Measurements from ENCODE around the gene GFM1.
A peak's percentile ranks its signal among the peaks of the same experiment; 100 is the strongest.

GFM1 gene

GRCh38 chr3:158652463-158652862, 8.1 kb downstream of the GFM1 start:
- Histone ChIP-seq H3K4me3 (ENCODE audit: low read depth in 1 of 2, low read length in 2 of 2) (no peak overlapping the region), H3K36me3 (ENCODE audit: control insufficient read depth in 1 of 2, insufficient read depth in 2 of 2, low read length in 2 of 2) (peaks cover 47 to 71% of the 10 kb centered on the region in 2 donors), H3K9me3 (ENCODE audit: control insufficient read depth in 1 of 2, low read length in 2 of 2) (no peaks in the 10 kb centered on the region), H3K27ac (ENCODE audit: low read length) (no peak overlapping the region), H3K4me1 (ENCODE audit: control insufficient read depth in 1 of 2, insufficient read depth in 2 of 2, low read length in 2 of 2) (no peaks in the 10 kb centered on the region), H3K27me3 (ENCODE audit: low read depth, low read length) (no peaks in the 10 kb centered on the region)

GRCh38 chr3:158658889-158659288, 14.6 kb downstream of the GFM1 start:
- Histone ChIP-seq H3K36me3 (ENCODE audit: control insufficient read depth in 1 of 2, insufficient read depth in 2 of 2, low read length in 2 of 2) (peaks cover 51 to 60% of the 10 kb centered on the region in 2 donors), H3K9me3 (ENCODE audit: control insufficient read depth in 1 of 2, low read length in 2 of 2) (no peaks in the 10 kb centered on the region), H3K27me3 (ENCODE audit: low read depth, low read length) (no peaks in the 10 kb centered on the region), H3K27ac (ENCODE audit: low read length) (no peak overlapping the region), H3K4me1 (ENCODE audit: control insufficient read depth in 1 of 2, insufficient read depth in 2 of 2, low read length in 2 of 2) (no peaks in the 10 kb centered on the region), H3K4me3 (ENCODE audit: low read depth in 1 of 2, low read length in 2 of 2) (no peak overlapping the region)

- no peak overlapping the region for H3K27ac ChIP-seq (ENCODE audit: low read length)
- no peaks in the 10 kb centered on the region for H3K27me3 ChIP-seq (ENCODE audit: low read depth, low read length)
Observed at GRCh38 chr3:158659454-158660237, 15.3 kb downstream of the GFM1 start.

GRCh38 chr3:158660711-158661110, 16.4 kb downstream of the GFM1 start:
- Histone ChIP-seq H3K27ac (ENCODE audit: low read length) (no peak overlapping the region), H3K27me3 (ENCODE audit: low read depth, low read length) (no peaks in the 10 kb centered on the region), H3K36me3 (ENCODE audit: control insufficient read depth in 1 of 2, insufficient read depth in 2 of 2, low read length in 2 of 2) (peaks cover 53 to 66% of the 10 kb centered on the region in 2 donors), H3K4me3 (ENCODE audit: low read depth in 1 of 2, low read length in 2 of 2) (no peak overlapping the region), H3K9me3 (ENCODE audit: control insufficient read depth in 1 of 2, low read length in 2 of 2) (no peaks in the 10 kb centered on the region), H3K4me1 (ENCODE audit: control insufficient read depth in 1 of 2, insufficient read depth in 2 of 2, low read length in 2 of 2) (no peaks in the 10 kb centered on the region)

More at GRCh38 chr3:158659454-158660237, 15.3 kb downstream of the GFM1 start:
- Histone ChIP-seq H3K4me1 (ENCODE audit: control insufficient read depth in 1 of 2, insufficient read depth in 2 of 2, low read length in 2 of 2) (no peaks in the 10 kb centered on the region), H3K9me3 (ENCODE audit: control insufficient read depth in 1 of 2, low read length in 2 of 2) (no peaks in the 10 kb centered on the region), H3K36me3 (ENCODE audit: control insufficient read depth in 1 of 2, insufficient read depth in 2 of 2, low read length in 2 of 2) (peaks cover 53 to 62% of the 10 kb centered on the region in 2 donors), H3K4me3 (ENCODE audit: low read depth in 1 of 2, low read length in 2 of 2) (no peak overlapping the region)

GRCh38 chr3:158663246-158663645, 18.9 kb downstream of the GFM1 start:
- H3K27ac ChIP-seq (ENCODE audit: low read length), result no peak overlapping the region
- H3K4me1 ChIP-seq (ENCODE audit: control insufficient read depth in 1 of 2, insufficient read depth in 2 of 2, low read length in 2 of 2), result no peaks in the 10 kb centered on the region
- H3K9me3 ChIP-seq (ENCODE audit: control insufficient read depth in 1 of 2, low read length in 2 of 2), result no peaks in the 10 kb centered on the region
- H3K27me3 ChIP-seq (ENCODE audit: low read depth, low read length), result no peaks in the 10 kb centered on the region
- peaks cover 52 to 63% of the 10 kb centered on the region in 2 donors for H3K36me3 ChIP-seq (ENCODE audit: control insufficient read depth in 1 of 2, insufficient read depth in 2 of 2, low read length in 2 of 2)
- H3K4me3 ChIP-seq (ENCODE audit: low read depth in 1 of 2, low read length in 2 of 2), result no peak overlapping the region

GRCh38 chr3:158663832-158664231, 19.5 kb downstream of the GFM1 start:
- no peak overlapping the region for H3K4me3 ChIP-seq (ENCODE audit: low read depth in 1 of 2, low read length in 2 of 2)
- H3K36me3 ChIP-seq (ENCODE audit: control insufficient read depth in 1 of 2, insufficient read depth in 2 of 2, low read length in 2 of 2), result peaks cover 54 to 67% of the 10 kb centered on the region in 2 donors
- no peaks in the 10 kb centered on the region for H3K4me1 ChIP-seq (ENCODE audit: control insufficient read depth in 1 of 2, insufficient read depth in 2 of 2, low read length in 2 of 2)
- H3K27me3 ChIP-seq (ENCODE audit: low read depth, low read length), result no peaks in the 10 kb centered on the region
- no peaks in the 10 kb centered on the region for H3K9me3 ChIP-seq (ENCODE audit: control insufficient read depth in 1 of 2, low read length in 2 of 2)
- no peak overlapping the region for H3K27ac ChIP-seq (ENCODE audit: low read length)

- Histone ChIP-seq H3K4me3 (ENCODE audit: low read depth in 1 of 2, low read length in 2 of 2) (no peak overlapping the region), H3K36me3 (ENCODE audit: control insufficient read depth in 1 of 2, insufficient read depth in 2 of 2, low read length in 2 of 2) (peaks cover 51 to 54% of the 10 kb centered on the region in 2 donors), H3K9me3 (ENCODE audit: control insufficient read depth in 1 of 2, low read length in 2 of 2) (no peaks in the 10 kb centered on the region)
Observed at GRCh38 chr3:158666416-158666815, 22.1 kb downstream of the GFM1 start.

GRCh38 chr3:158668506-158668905, 24.2 kb downstream of the GFM1 start:
- no peaks in the 10 kb centered on the region for H3K9me3 ChIP-seq (ENCODE audit: control insufficient read depth in 1 of 2, low read length in 2 of 2)
- no peak overlapping the region for H3K4me3 ChIP-seq (ENCODE audit: low read depth in 1 of 2, low read length in 2 of 2)
- H3K27me3 ChIP-seq (ENCODE audit: low read depth, low read length), result no peaks in the 10 kb centered on the region
- no peak overlapping the region for H3K27ac ChIP-seq (ENCODE audit: low read length)
- H3K4me1 ChIP-seq (ENCODE audit: control insufficient read depth in 1 of 2, insufficient read depth in 2 of 2, low read length in 2 of 2), result peaks cover 0 to 16% of the 10 kb centered on the region in 2 donors
- peaks cover 40 to 42% of the 10 kb centered on the region in 2 donors for H3K36me3 ChIP-seq (ENCODE audit: control insufficient read depth in 1 of 2, insufficient read depth in 2 of 2, low read length in 2 of 2)

More at GRCh38 chr3:158666416-158666815, 22.1 kb downstream of the GFM1 start:
- H3K4me1 ChIP-seq (ENCODE audit: control insufficient read depth in 1 of 2, insufficient read depth in 2 of 2, low read length in 2 of 2), result peaks cover 0 to 5% of the 10 kb centered on the region in 2 donors
- H3K27me3 ChIP-seq (ENCODE audit: low read depth, low read length), result no peaks in the 10 kb centered on the region
- no peak overlapping the region for H3K27ac ChIP-seq (ENCODE audit: low read length)

GRCh38 chr3:158671821-158672214, 27.5 kb downstream of the GFM1 start:
- Histone ChIP-seq H3K4me3 (ENCODE audit: low read depth in 1 of 2, low read length in 2 of 2) (peak overlapping the region; percentile 77 to 78), H3K36me3 (ENCODE audit: control insufficient read depth in 1 of 2, insufficient read depth in 2 of 2, low read length in 2 of 2) (peaks cover 12 to 20% of the 10 kb centered on the region in 2 donors), H3K27me3 (ENCODE audit: low read depth, low read length) (no peaks in the 10 kb centered on the region), H3K9me3 (ENCODE audit: control insufficient read depth in 1 of 2, low read length in 2 of 2) (no peaks in the 10 kb centered on the region), H3K27ac (ENCODE audit: low read length) (peak overlapping the region; percentile 68), H3K4me1 (ENCODE audit: control insufficient read depth in 1 of 2, insufficient read depth in 2 of 2, low read length in 2 of 2) (peaks cover 0 to 16% of the 10 kb centered on the region in 2 donors)

GRCh38 chr3:158672215-158673176, 28.2 kb downstream of the GFM1 start, which contains the start of gene LXN:
Gene LXN, minus strand, starts transcription at chr3:158672648. Its CDS starts 170 bp downstream, at chr3:158672478.
- Histone ChIP-seq H3K4me1 (ENCODE audit: control insufficient read depth in 1 of 2, insufficient read depth in 2 of 2, low read length in 2 of 2) (peaks cover 0 to 16% of the 10 kb centered on the region in 2 donors), H3K4me3 (ENCODE audit: low read depth in 1 of 2, low read length in 2 of 2) (peak within 1 kb of the TSS; percentile 77 to 78), H3K36me3 (ENCODE audit: control insufficient read depth in 1 of 2, insufficient read depth in 2 of 2, low read length in 2 of 2) (peaks cover 12 to 19% of the 10 kb centered on the region in 2 donors), H3K27ac (ENCODE audit: low read length) (peak within 1 kb of the TSS; percentile 68), H3K9me3 (ENCODE audit: control insufficient read depth in 1 of 2, low read length in 2 of 2) (no peaks in the 10 kb centered on the region), H3K27me3 (ENCODE audit: low read depth, low read length) (no peaks in the 10 kb centered on the region)

GRCh38 chr3:158678687-158679086, 34.4 kb downstream of the GFM1 start:
- Histone ChIP-seq H3K36me3 (ENCODE audit: control insufficient read depth in 1 of 2, insufficient read depth in 2 of 2, low read length in 2 of 2) (peaks cover 0 to 5% of the 10 kb centered on the region in 2 donors), H3K9me3 (ENCODE audit: control insufficient read depth in 1 of 2, low read length in 2 of 2) (no peaks in the 10 kb centered on the region), H3K27me3 (ENCODE audit: low read depth, low read length) (no peaks in the 10 kb centered on the region), H3K4me1 (ENCODE audit: control insufficient read depth in 1 of 2, insufficient read depth in 2 of 2, low read length in 2 of 2) (no peaks in the 10 kb centered on the region), H3K27ac (ENCODE audit: low read length) (no peak overlapping the region), H3K4me3 (ENCODE audit: low read depth in 1 of 2, low read length in 2 of 2) (no peak overlapping the region)

Data from muscle layer of duodenum (tissue), 2 donors.